NCI-H1436 (cell line): ENCODE measurements around the gene SMAD7.
A peak's percentile ranks its signal among the peaks of the same experiment; 100 is the strongest.

Experiments used
- DNase-seq: peaks from one replicate; lab custom pipeline; 2025; lab: John Stamatoyannopoulos, UW

The SMAD7 gene

GRCh38 chr18:48914581-48915251, 36.0 kb downstream of the SMAD7 start:
- DNase-seq: no peak

DNA sequence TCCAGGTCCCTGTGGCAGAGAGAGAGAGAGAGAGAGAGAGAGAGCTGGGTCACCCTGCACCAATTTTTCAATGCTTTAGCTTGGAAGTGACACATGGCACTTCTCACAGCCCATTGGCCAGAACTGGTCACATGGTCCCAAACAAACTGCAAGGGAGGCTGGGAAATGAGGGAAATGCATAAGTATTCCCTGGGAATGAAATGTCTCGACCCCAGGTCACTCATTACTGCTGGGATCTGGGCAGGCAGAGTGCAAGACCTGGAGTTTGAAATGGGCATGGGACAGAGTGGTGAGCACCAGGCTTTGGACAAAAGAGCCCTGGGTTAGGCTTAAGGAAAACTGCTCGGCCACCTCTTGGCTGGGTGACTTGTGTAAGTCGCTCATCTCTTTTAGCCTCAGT, 37.0 kb downstream of the SMAD7 start:
- DNase-seq: no peak

- no peak for DNase-seq
Measured at GRCh38 chr18:48913201-48913600, 37.6 kb downstream of the SMAD7 start.

GRCh38 chr18:48910972-48911545, 39.7 kb downstream of the SMAD7 start:
- no peak for DNase-seq

DNA sequence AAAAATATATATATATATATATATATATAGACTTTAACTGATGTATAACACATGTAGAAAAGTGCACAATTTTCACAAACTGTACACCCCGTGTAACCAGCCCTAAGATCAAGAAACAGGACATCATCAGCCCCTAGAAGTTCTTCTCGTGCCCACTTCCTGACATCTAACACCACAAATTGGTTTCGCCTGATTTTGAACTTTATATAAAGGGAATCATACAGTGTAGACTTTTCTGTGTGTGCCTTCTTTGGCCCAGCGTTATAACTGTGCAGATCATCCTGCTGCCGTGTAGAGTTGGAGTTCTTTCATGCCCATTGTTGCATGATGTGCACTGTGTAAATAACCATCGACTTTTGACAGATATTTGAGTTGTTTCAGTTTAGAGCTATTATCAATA, 41.0 kb downstream of the SMAD7 start:
- no peak for DNase-seq

DNA sequence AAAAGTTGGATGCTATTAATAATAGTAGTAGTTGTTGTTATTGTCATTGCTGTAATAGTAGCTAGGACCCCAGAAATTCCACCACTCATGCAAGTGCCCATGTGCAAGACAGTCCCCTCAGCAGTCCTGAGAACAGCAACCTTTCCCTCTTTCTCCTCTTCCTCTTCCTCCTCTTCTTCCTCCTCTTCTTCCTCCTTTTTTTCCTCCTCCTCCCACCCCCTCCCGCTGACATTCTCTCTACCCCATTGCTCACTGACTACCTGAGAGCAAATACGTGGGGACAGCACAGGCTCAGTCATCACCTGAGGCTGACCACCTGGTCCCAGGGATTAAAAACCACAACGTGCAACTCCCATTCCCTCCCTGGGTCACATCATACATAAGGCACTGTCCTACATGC, 41.8 kb downstream of the SMAD7 start:
- no peak for DNase-seq

GRCh38 chr18:48905513-48905912, 45.3 kb downstream of the SMAD7 start:
- no peak for DNase-seq

DNA sequence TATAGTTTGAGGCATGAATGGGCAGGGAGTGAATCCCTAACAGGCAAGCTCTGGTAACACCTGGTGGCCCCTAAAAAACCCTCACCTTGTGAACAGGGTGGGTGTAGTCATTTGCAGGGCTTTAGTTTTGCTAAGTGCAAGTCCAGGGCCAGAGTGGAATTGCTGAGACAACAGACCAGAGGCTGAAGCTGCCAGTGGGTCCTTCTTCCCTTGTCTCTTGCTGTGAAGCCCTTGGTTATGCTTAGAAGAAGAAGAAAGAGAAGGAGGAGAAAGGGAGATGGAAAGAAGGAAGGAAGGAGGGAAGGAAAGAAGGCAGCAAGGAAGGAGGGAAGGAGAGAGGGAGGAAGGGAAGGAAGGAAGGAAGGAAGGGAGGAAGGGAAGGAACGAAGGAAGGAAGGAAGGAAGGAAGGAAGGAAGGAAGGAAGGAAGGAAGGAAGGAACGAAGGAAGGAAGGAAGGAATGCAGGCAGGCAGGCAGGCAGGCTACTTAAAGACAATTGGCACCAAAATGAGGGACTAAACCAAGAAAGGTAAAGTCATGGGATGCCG, 45.8 kb downstream of the SMAD7 start:
- no peak for DNase-seq

DNA sequence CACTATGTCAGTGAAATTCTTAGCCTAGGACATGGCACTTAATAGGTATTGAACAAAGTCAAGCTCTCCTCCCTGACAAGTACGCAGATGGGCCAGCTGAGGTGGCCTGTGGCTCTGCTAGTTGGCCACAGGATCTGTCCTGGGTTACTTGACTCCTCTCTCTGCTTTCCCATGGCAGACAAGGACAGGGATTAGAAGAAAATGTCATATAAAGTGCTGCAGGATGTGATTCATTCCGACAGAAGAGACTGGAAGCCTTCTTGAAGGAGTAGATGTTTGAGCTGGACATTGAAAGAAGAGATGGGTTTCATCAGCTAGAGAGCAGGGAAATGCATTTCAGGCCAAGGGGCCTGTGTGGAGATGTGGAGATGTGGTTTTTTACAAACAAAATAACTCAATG, 46.7 kb downstream of the SMAD7 start:
- no peak for DNase-seq

DNA sequence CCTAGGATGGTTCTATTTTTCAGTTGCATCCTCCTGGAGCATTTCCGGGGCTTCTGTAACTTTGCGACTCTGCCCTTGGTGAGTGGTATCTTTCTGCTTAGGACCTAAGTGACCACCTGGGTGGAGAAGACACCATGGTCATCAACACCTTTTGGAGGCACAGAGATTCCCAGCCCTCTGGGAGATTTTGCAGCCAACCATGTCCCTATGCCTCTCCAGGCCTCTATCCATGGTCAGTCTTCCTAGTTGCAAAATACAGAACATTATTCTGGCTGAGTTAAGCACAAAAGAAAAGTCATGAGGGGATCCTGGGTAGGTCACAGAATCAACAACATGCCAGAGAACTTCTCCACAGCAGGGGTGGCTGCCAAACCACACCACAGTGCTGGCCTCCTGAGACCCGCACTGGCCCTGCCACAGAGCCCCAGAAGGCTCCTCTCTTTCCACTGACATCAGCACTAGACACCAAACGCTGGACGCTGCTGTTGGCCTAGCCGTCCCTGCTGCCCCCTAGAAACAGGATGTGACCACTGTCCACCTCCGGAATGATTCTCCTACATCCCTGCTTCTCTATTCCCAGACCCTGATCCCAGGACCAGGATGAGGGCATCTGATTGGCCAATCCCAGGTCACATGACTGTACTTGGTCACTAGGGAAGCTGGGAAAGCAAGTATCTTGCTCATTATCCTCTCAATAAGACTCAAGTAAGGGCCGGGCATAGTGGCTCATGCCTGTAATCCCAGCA, 47.7 kb downstream of the SMAD7 start:
- no peak for DNase-seq

GRCh38 chr18:48902023-48902855, 48.5 kb downstream of the SMAD7 start:
- DNase-seq: peak; percentile 78

GRCh38 chr18:48901145-48902022, 49.4 kb downstream of the SMAD7 start:
- no peak for DNase-seq

GRCh38 chr18:48900469-48900868, 50.3 kb downstream of the SMAD7 start:
- DNase-seq: no peak

- DNase-seq: no peak
Measured at GRCh38 chr18:48899558-48900174, 51.1 kb downstream of the SMAD7 start.

DNA sequence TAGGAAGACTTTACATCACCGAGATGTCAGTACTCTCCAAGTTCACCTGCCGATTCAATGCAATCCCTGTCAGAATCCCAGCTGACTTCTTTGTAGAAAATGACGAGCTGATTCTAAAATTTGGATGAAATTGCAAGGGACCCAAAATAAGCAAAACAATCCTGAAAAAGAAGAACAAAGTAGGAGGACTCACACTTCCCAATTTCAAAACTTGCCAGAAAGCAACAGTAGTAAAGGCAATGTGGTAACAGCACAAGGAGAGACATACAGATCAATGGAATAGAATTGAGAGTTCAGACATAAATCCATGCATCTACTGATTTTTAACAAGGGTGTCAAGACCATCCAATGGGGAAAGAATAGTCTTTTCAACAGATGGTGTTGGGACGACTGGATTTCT, 52.2 kb downstream of the SMAD7 start:
- DNase-seq: no peak

DNA sequence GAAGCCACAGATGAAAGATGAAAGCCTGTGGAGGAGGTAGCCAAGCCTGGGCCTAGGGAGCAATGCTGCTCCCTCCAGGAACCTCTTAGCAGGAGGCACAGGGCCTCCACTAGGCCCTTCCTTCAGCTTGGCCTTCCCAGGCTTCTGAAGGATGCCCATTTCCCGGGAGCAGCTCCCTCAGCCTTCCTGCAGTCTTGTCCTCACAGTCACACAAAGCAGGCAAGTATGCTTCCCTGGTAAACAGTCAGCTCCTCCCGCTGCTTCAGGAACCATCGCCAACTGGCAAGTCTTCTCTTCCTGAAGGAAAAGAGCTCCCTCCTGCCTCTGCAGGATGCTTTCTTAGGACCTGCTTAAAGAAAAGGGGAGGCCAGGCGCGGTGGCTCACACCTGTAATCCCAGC, 53.2 kb downstream of the SMAD7 start:
- no peak for DNase-seq

GRCh38 chr18:48896875-48897511, 53.8 kb downstream of the SMAD7 start:
- DNase-seq: no peak

DNA sequence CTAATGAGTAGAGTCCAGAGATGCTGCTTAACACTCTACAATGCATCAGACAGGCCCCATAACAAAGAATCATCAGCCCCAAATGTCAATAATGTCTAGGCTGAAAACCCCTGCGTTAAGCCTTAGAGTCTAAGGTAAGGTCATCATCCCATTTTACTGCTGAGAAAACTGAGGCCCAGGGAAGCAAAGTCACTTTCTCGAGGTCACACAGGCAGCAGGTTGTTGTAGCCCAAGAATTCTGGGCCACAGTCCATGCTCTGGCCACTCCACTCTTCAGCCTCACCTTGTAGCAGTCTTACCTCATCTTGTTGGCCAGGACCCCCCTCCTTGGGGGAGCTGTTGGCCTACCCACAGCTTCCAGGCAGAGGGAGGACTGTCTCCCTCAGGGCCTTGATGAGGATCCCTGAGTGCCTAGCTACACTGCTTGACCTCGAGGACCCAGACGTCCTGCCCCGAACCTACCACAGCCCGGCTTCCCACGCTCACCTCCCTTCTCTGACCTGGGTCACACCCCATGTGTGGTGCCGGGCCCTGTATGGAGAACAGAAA, 54.4 kb downstream of the SMAD7 start:
- no peak for DNase-seq

- DNase-seq: no peak
Measured at GRCh38 chr18:48894799-48895346, 55.9 kb downstream of the SMAD7 start.
